HCT116 (cell line): ENCODE data around the gene TNRC6B. TPM values are rescaled to one million over a fixed set of nuclear protein-coding genes. Genes with fewer than 3 reads are reported as not detected.

Experiments used
- ATAC-seq: fragments of 200-7000 bp; cut with Tn5 transposase; 2 replicates; pipeline ENCODE4 v1.9.1; 2020; ENCODE audit warnings: mild to moderate bottlenecking, moderate library complexity
- BruUV-seq: library from RNA; stranded (reverse); fragments of 400-500 nt; replicated peaks from 2 replicates; lab custom pipeline; 2021; lab: Mats Ljungman, UMichigan
- CTCF ChIA-PET: fragments of 300-600 bp; sonication (Branson Sonifier 250); formaldehyde crosslinking; loops from one replicate; lab custom pipeline; 2021; ENCODE audit warnings: antibody characterized with exemption; lab: Charles Lee
- POLR2A ChIA-PET: fragments of 300-600, 350-600 bp; sonication (Branson Sonifier 250); formaldehyde crosslinking; loops from one replicate; lab custom pipeline; 2021; ENCODE audit warnings: antibody characterized with exemption; lab: Charles Lee
- RAD21 ChIA-PET, 2 experiments: fragments of 300-600 bp; sonication (Branson Sonifier 250); formaldehyde crosslinking; loops; one replicate each; lab custom pipeline; 2023; ENCODE audit warnings: low total read pairs in 2 of 2; ENCODE audit not compliant: uncharacterized antibody in 2 of 2, unreplicated experiment in 2 of 2, low non-redundant PET in 1 of 2; lab: Charles Lee
- DNase-seq: peaks from one replicate; pipeline ENCODE4 v3.0.0-alpha.2; 2010; ENCODE audit warnings: low read depth, low spot score
- H2AFZ ChIP-seq: fragments of 200-600 bp; shearing (Covaris generic), sonication (generic); 2 replicates; pipeline ENCODE4 v1.6.1; 2017; ENCODE audit warnings: low read depth, mixed run types, mixed read lengths, antibody characterized with exemption, low read length; ENCODE audit not compliant: poor library complexity, severe bottlenecking
- H3K27ac ChIP-seq: 2 replicates; pipeline ENCODE4 v1.5.1; 2012; ENCODE audit warnings: low read depth, low read length
- H3K27me3 ChIP-seq: fragments of 200-600 bp; sonication (generic); 2 replicates; pipeline ENCODE4 v1.6.1; 2016; ENCODE audit warnings: mixed run types, low read length, mixed read lengths; ENCODE audit not compliant: insufficient read depth
- H3K36me3 ChIP-seq, 2 experiments: fragments of 200-500 bp in 1 of 2; fragments of 200-600 bp in 1 of 2; sonication (Bioruptor generic) in 1 of 2; sonication (generic) in 1 of 2; 2 replicates each; pipeline versions ENCODE4 v1.5.1 to v1.6.1; 2014 to 2016; ENCODE audit warnings: low read length in 2 of 2, inconsistent platforms in 1 of 2, mixed read lengths in 1 of 2, mixed run types in 1 of 2; ENCODE audit not compliant: insufficient read depth in 2 of 2, control insufficient read depth in 1 of 2
- H3K4me1 ChIP-seq, 2 experiments: fragments of 200-600 bp in 1 of 2; sonication (generic) in 1 of 2; 2 replicates each; pipeline versions ENCODE4 v1.5.1 to v1.6.1; 2012 to 2017; ENCODE audit warnings: low read length in 2 of 2, inconsistent platforms in 1 of 2, mild to moderate bottlenecking in 1 of 2, mixed read lengths in 1 of 2, mixed run types in 1 of 2, moderate library complexity in 1 of 2; ENCODE audit not compliant: insufficient read depth in 2 of 2, control insufficient read depth in 1 of 2
- H3K4me2 ChIP-seq: fragments of 200-600 bp; sonication (generic); 2 replicates; pipeline ENCODE4 v1.6.1; 2017; ENCODE audit warnings: mixed run types, low read length, mixed read lengths
- H3K4me3 ChIP-seq, 2 experiments: fragments of 200-600 bp in 1 of 2; sonication (generic) in 1 of 2; replicated peaks in 1 of 2; 2 replicates each; pipeline ENCODE4 v1.5.1; 2011 to 2016; ENCODE audit warnings: low read length in 2 of 2, control low read depth in 1 of 2, low read depth in 1 of 2, mild to moderate bottlenecking in 1 of 2, mixed read lengths in 1 of 2, mixed run types in 1 of 2
- H3K79me2 ChIP-seq: fragments of 200-600 bp; sonication (generic); 2 replicates; pipeline ENCODE4 v1.6.1; 2017; ENCODE audit warnings: mild to moderate bottlenecking, mixed run types, low read length, moderate library complexity, mixed read lengths; ENCODE audit not compliant: insufficient read depth
- H3K9ac ChIP-seq: fragments of 200-600 bp; sonication (generic); 2 replicates; pipeline ENCODE4 v1.6.1; 2016; ENCODE audit warnings: low read length, mixed read lengths
- H3K9me2 ChIP-seq: fragments of 200-600 bp; sonication (generic), shearing (Covaris generic); 2 replicates; pipeline ENCODE4 v1.6.1; 2017; ENCODE audit warnings: mixed run types, mild to moderate bottlenecking, moderate library complexity; ENCODE audit not compliant: insufficient read depth
- H3K9me3 ChIP-seq, 2 experiments: fragments of 200-500 bp in 1 of 2; fragments of 200-600 bp in 1 of 2; sonication (Bioruptor generic) in 1 of 2; sonication (generic) in 1 of 2; 2 replicates each; pipeline ENCODE4 v1.6.1; 2014 to 2017; ENCODE audit warnings: low read length in 2 of 2, mixed read lengths in 2 of 2, inconsistent platforms in 1 of 2, low read depth in 1 of 2, mild to moderate bottlenecking in 1 of 2, mixed run types in 1 of 2, moderate library complexity in 1 of 2; ENCODE audit not compliant: control insufficient read depth in 1 of 2, insufficient read depth in 1 of 2
- H4K20me1 ChIP-seq: fragments of 200-600 bp; sonication (generic), shearing (Covaris generic); 2 replicates; pipeline ENCODE4 v1.6.1; 2017; ENCODE audit warnings: mixed run types, mild to moderate bottlenecking, moderate library complexity; ENCODE audit not compliant: insufficient read depth
- CBX3 ChIP-seq: IDR thresholded peaks from 2 replicates; pipeline ENCODE4 v1.6.1; 2012; ENCODE audit warnings: low read depth
- CEBPB ChIP-seq: IDR thresholded peaks from 2 replicates; pipeline ENCODE4 v1.6.1; 2012; ENCODE audit warnings: low read depth
- EZH2 ChIP-seq: fragments of 200-600 bp; sonication (generic); IDR thresholded peaks from 2 replicates; pipeline ENCODE4 v1.6.1; 2017; ENCODE audit warnings: antibody characterized with exemption, mixed run types
- FOSL1 ChIP-seq: IDR thresholded peaks from 2 replicates; pipeline ENCODE4 v1.6.1; 2012; ENCODE audit warnings: low read depth
- JUND ChIP-seq: IDR thresholded peaks from 2 replicates; pipeline ENCODE4 v1.6.1; 2012
- POLR2A ChIP-seq: IDR thresholded peaks from 2 replicates; pipeline ENCODE4 v1.7.0; 2011; ENCODE audit warnings: borderline replicate concordance; ENCODE audit not compliant: insufficient read depth, insufficient read length; ENCODE audit errors: extremely low read depth
- POLR2AphosphoS5 ChIP-seq: IDR thresholded peaks from 2 replicates; pipeline ENCODE4 v1.6.1; 2011; ENCODE audit warnings: mild to moderate bottlenecking, low read depth, low read length, moderate library complexity
- RAD21 ChIP-seq: IDR thresholded peaks from 2 replicates; pipeline ENCODE4 v1.6.1; 2012; ENCODE audit warnings: low read depth, mild to moderate bottlenecking
- SIN3A ChIP-seq: IDR thresholded peaks from 2 replicates; pipeline ENCODE4 v1.6.1; 2012; ENCODE audit warnings: low read depth
- SP1 ChIP-seq: IDR thresholded peaks from 2 replicates; pipeline ENCODE4 v1.6.1; 2012; ENCODE audit warnings: low read depth
- SRF ChIP-seq: IDR thresholded peaks from 2 replicates; pipeline ENCODE4 v1.6.1; 2012; ENCODE audit warnings: low read depth
- intact Hi-C: fragments of 100-400 bp; cut with micrococcal nuclease; formaldehyde crosslinking; loops from 2 replicates; pipeline ENCODE4 v1.10.0; 2022
- total RNA-seq: library from RNA; stranded (reverse); gene quantifications from one replicate; pipeline ENCODE4 v1.2.1, GENCODE V29; 2021; ENCODE audit not compliant: unreplicated experiment
- TF ChIP-seq, protein P1 (sequence below): IDR thresholded peaks from 2 replicates; pipeline ENCODE4 v1.6.1; 2012
- TF ChIP-seq, protein P2 (sequence below): IDR thresholded peaks from 2 replicates; pipeline ENCODE4 v1.6.1; 2012
- TF ChIP-seq, protein P3 (sequence below), 3 experiments: fragments of 200-600 bp in 1 of 3; sonication (generic) in 1 of 3; IDR thresholded peaks in 2 of 3; conservative IDR thresholded peaks in 1 of 3; 2 replicates each; pipeline ENCODE4 v1.5.1; 2012 to 2017; ENCODE audit warnings: low read depth in 2 of 3, low read length in 2 of 3, antibody characterized with exemption in 1 of 3, borderline replicate concordance in 1 of 3, control low read depth in 1 of 3, mild to moderate bottlenecking in 1 of 3, mixed read lengths in 1 of 3, mixed run types in 1 of 3, moderate library complexity in 1 of 3; ENCODE audit not compliant: insufficient read depth in 1 of 3
- TF ChIP-seq, protein P4 (sequence below): IDR thresholded peaks from 2 replicates; pipeline ENCODE4 v1.6.1; 2012; ENCODE audit warnings: low read depth

TNRC6B gene
- total RNA-seq, 1 experiment from 2014 or later, result 29.8 TPM

DNA sequence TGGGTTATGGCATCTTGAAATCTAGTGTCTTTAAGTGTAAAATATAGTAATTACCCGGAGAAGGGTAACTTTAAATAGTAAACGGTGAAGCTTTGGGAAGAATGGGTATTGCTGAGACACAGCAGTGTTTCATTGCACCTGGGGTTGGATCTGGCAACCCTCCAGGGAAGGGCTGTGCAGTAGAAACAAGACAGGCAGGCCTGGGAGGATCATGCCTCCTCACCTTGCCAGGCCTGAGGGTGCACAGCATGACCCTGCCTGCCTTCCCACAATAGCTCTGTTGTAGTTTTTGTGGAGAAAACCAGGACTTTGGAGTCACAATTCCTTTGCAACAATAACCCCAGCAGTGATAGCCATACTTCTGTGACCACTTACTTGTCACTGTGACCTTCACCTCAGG lies 104.0 kb downstream of the TNRC6B start:
- no TSS peak for BruUV-seq
- no peak overlapping the region for H3K4me2 ChIP-seq
- no peak for ATAC-seq

DNA sequence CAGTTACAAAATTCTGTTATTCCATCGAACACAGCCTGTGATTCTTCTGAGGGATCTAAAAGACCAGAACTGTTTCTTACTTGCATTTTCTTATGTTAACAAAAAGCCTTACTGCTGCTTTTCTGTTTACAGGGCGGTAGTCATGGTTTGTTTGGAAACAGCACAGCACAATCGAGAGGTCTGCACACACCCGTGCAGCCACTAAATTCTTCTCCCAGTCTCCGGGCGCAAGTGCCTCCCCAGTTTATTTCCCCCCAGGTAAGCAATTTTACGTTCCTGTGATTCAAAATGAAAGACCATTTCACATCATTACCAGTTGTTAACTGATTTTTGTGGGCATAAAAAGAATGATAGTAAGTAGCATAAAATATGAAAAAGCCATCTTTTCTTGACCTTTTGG lies 107.8 kb downstream of the TNRC6B start:
- intact Hi-C loops, result no loop called here
- TF ChIP-seq, protein P1, sequence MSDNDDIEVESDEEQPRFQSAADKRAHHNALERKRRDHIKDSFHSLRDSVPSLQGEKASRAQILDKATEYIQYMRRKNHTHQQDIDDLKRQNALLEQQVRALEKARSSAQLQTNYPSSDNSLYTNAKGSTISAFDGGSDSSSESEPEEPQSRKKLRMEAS, result no peak
- TF ChIP-seq SIN3A (no peak), CBX3 (no peak), FOSL1 (no peak), JUND (no peak), RAD21 (no peak), SP1 (no peak), EZH2 (no peak), SRF (no peak), CEBPB (no peak), POLR2A (no peak), POLR2AphosphoS5 (no peak)
- TF ChIP-seq, protein P2, sequence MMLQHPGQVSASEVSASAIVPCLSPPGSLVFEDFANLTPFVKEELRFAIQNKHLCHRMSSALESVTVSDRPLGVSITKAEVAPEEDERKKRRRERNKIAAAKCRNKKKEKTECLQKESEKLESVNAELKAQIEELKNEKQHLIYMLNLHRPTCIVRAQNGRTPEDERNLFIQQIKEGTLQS, result no peak
- TF ChIP-seq, protein P3, sequence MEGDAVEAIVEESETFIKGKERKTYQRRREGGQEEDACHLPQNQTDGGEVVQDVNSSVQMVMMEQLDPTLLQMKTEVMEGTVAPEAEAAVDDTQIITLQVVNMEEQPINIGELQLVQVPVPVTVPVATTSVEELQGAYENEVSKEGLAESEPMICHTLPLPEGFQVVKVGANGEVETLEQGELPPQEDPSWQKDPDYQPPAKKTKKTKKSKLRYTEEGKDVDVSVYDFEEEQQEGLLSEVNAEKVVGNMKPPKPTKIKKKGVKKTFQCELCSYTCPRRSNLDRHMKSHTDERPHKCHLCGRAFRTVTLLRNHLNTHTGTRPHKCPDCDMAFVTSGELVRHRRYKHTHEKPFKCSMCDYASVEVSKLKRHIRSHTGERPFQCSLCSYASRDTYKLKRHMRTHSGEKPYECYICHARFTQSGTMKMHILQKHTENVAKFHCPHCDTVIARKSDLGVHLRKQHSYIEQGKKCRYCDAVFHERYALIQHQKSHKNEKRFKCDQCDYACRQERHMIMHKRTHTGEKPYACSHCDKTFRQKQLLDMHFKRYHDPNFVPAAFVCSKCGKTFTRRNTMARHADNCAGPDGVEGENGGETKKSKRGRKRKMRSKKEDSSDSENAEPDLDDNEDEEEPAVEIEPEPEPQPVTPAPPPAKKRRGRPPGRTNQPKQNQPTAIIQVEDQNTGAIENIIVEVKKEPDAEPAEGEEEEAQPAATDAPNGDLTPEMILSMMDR (IDR thresholded peaks at IDR 0.05 in 2 of 3, conservative IDR thresholded peaks at IDR 0.05 in 1 of 3; ENCODE audit: borderline replicate concordance in 1 of 3, insufficient read depth in 1 of 3, low read depth in 2 of 3, low read length in 2 of 3), result no peak
- TF ChIP-seq, protein P4, sequence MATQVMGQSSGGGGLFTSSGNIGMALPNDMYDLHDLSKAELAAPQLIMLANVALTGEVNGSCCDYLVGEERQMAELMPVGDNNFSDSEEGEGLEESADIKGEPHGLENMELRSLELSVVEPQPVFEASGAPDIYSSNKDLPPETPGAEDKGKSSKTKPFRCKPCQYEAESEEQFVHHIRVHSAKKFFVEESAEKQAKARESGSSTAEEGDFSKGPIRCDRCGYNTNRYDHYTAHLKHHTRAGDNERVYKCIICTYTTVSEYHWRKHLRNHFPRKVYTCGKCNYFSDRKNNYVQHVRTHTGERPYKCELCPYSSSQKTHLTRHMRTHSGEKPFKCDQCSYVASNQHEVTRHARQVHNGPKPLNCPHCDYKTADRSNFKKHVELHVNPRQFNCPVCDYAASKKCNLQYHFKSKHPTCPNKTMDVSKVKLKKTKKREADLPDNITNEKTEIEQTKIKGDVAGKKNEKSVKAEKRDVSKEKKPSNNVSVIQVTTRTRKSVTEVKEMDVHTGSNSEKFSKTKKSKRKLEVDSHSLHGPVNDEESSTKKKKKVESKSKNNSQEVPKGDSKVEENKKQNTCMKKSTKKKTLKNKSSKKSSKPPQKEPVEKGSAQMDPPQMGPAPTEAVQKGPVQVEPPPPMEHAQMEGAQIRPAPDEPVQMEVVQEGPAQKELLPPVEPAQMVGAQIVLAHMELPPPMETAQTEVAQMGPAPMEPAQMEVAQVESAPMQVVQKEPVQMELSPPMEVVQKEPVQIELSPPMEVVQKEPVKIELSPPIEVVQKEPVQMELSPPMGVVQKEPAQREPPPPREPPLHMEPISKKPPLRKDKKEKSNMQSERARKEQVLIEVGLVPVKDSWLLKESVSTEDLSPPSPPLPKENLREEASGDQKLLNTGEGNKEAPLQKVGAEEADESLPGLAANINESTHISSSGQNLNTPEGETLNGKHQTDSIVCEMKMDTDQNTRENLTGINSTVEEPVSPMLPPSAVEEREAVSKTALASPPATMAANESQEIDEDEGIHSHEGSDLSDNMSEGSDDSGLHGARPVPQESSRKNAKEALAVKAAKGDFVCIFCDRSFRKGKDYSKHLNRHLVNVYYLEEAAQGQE, result no peak

More for the DNA sequence above, 104.0 kb downstream of the TNRC6B start:
- Histone ChIP-seq H3K9me2 (no peaks in the 10 kb centered on the region), H3K4me3 (no peak overlapping the region), H4K20me1 (no peaks in the 10 kb centered on the region), H3K27me3 (no peaks in the 10 kb centered on the region), H3K9me3 (no peaks in the 10 kb centered on the region), H3K4me1 (no peaks in the 10 kb centered on the region), H3K79me2 (no peaks in the 10 kb centered on the region), H3K27ac (no peak overlapping the region), H2AFZ (no peak overlapping the region), H3K9ac (no peak overlapping the region), H3K36me3 (peaks cover 0 to 12% of the 10 kb centered on the region in 2 experiments; a peak in 2 of 4 replicates)
- intact Hi-C loops, result no loop called here
- TF ChIP-seq SRF (no peak), JUND (no peak)
- RAD21 ChIA-PET, result no interaction called here
- POLR2A ChIA-PET, result no interaction called here
- CTCF ChIA-PET, result no interaction called here
- DNase-seq, result no peak

More for the DNA sequence above, 107.8 kb downstream of the TNRC6B start:
- Histone ChIP-seq H3K4me2 (no peak overlapping the region), H3K4me1 (no peaks in the 10 kb centered on the region), H3K9me3 (no peaks in the 10 kb centered on the region), H3K27ac (no peak overlapping the region), H3K36me3 (peaks cover 0 to 8% of the 10 kb centered on the region in 2 experiments; a peak in 2 of 4 replicates), H3K9me2 (no peaks in the 10 kb centered on the region), H2AFZ (no peak overlapping the region), H3K79me2 (no peaks in the 10 kb centered on the region), H4K20me1 (no peaks in the 10 kb centered on the region), H3K9ac (no peak overlapping the region), H3K4me3 (no peak overlapping the region), H3K27me3 (no peaks in the 10 kb centered on the region)
- ChIA-PET CTCF (no interaction called here), POLR2A (no interaction called here), RAD21 (no interaction called here)
- DNase-seq, result no peak
- no TSS peak for BruUV-seq
- no peak for ATAC-seq
